Upper lobe of right lung (tissue), 1 donor: ENCODE measurements around the gene STARD10. TPM values are rescaled to one million over a fixed set of nuclear protein-coding genes. Genes with fewer than 3 reads are reported as not detected.

Experiments
- ATAC-seq: fragments of 200-7000 bp; cut with Tn5 transposase; one replicate; pipeline ENCODE4 v1.9.1; 2020; ENCODE audit warnings: mild to moderate bottlenecking, moderate library complexity
- DNase-seq: peaks from one replicate; pipeline ENCODE4 v3.0.0-alpha.2; 2020
- H3K27ac ChIP-seq: fragments of 200-600 bp; one replicate; pipeline ENCODE4 v1.8.0; 2022
- H3K27me3 ChIP-seq: fragments of 200-600 bp; one replicate; pipeline ENCODE4 v1.8.0; 2022; ENCODE audit warnings: mild to moderate bottlenecking
- H3K36me3 ChIP-seq: fragments of 200-600 bp; one replicate; pipeline ENCODE4 v1.8.0; 2022
- H3K4me1 ChIP-seq: fragments of 200-600 bp; one replicate; pipeline ENCODE4 v1.8.0; 2022
- H3K4me3 ChIP-seq: fragments of 200-600 bp; one replicate; pipeline ENCODE4 v1.8.0; 2022; ENCODE audit warnings: mild to moderate bottlenecking
- H3K9me3 ChIP-seq: fragments of 200-600 bp; one replicate; pipeline ENCODE4 v1.8.0; 2022
- intact Hi-C: fragments of 100-400 bp; cut with DNase I; formaldehyde crosslinking; loops from one replicate; pipeline ENCODE4 v1.11.0; 2022
- microRNA-seq: library from miRNA; unstranded; fragments of <30 nt; microRNA quantifications from one replicate; pipeline ENCODE4 v1.2.0, GENCODE V29; 2020; ENCODE audit warnings: borderline microRNAs expressed
- total RNA-seq: library from RNA; stranded (reverse); fragmentation: NEBNext Ultra II Directional; extraction: Animal tissue kit (Norgen Biotek cat#: 25700); gene quantifications from one replicate; pipeline ENCODE4 v1.2.1, GENCODE V29; 2021
- TF ChIP-seq, protein P1 (sequence below): fragments of 200-600 bp; IDR thresholded peaks from one replicate; pipeline ENCODE4 v1.8.0; 2022; ENCODE audit warnings: antibody characterized with exemption
- donor health status: DM: no; HTN: yes; CAD: no; lungs with severe emphysema.

Gene STARD10
- total RNA-seq, 1 donor from 2014 or later: 116 TPM

DNA sequence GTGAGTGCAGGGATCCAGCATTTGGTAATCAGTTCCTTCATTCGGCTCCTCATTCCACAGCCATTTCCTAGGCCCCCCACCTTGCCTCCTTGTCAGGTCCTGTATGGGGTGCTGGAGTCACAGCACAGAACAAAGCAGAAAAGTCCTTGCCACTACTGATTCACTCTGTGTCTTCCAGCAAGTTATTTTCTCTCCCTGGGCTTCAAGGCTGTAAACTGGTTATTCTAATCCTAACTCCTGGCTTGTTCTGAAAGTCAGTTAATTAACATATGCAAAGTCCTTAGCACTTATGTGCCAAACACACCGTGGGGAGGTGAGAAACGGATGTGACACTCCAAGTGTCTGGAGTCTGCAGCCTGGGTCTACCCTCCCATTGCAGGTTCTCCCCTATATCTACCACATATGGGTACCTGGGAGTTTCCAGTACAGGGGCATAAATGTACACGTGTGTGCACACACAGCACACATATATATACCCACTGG lies 89.0 kb downstream of the STARD10 start:
- H3K4me3 ChIP-seq: no peak overlapping the region
- no peaks in the 10 kb centered on the region for H3K9me3 ChIP-seq
- DNase-seq (no peak), ATAC-seq (no peak)
- intact Hi-C loops: no loop called here
- peaks cover 96% of the 10 kb centered on the region for H3K36me3 ChIP-seq
- peaks cover 16% of the 10 kb centered on the region for H3K4me1 ChIP-seq
- TF ChIP-seq, protein P1, sequence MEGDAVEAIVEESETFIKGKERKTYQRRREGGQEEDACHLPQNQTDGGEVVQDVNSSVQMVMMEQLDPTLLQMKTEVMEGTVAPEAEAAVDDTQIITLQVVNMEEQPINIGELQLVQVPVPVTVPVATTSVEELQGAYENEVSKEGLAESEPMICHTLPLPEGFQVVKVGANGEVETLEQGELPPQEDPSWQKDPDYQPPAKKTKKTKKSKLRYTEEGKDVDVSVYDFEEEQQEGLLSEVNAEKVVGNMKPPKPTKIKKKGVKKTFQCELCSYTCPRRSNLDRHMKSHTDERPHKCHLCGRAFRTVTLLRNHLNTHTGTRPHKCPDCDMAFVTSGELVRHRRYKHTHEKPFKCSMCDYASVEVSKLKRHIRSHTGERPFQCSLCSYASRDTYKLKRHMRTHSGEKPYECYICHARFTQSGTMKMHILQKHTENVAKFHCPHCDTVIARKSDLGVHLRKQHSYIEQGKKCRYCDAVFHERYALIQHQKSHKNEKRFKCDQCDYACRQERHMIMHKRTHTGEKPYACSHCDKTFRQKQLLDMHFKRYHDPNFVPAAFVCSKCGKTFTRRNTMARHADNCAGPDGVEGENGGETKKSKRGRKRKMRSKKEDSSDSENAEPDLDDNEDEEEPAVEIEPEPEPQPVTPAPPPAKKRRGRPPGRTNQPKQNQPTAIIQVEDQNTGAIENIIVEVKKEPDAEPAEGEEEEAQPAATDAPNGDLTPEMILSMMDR: no peak
- no peaks in the 10 kb centered on the region for H3K27me3 ChIP-seq
- H3K27ac ChIP-seq: no peak overlapping the region

Small RNAs within 50 kb of the gene (microRNA-seq; reads per million reads assigned to microRNA genes)
- gene MIR4692: not detected

Other genes starting within 250 kb of the STARD10 start
- gene PDE2A, start 119.6 kb downstream of the STARD10 start, total RNA-seq: 27.3 TPM
- 226 TPM for gene ARAP1, start 41.6 kb downstream of the STARD10 start, total RNA-seq
- gene ATG16L2, start 20.4 kb upstream of the STARD10 start, total RNA-seq: 77.5 TPM